Colon (tissue), 2 donors: ENCODE results near the gene AVL9.

Experiments used
- FAIRE-seq: peaks from 2 replicates; lab custom pipeline; 2012; peaks lifted over from hg19 to GRCh38; lab: Jason Lieb, UNC
- donor health status: control.
- donor health status: control.

The AVL9 gene

DNA sequence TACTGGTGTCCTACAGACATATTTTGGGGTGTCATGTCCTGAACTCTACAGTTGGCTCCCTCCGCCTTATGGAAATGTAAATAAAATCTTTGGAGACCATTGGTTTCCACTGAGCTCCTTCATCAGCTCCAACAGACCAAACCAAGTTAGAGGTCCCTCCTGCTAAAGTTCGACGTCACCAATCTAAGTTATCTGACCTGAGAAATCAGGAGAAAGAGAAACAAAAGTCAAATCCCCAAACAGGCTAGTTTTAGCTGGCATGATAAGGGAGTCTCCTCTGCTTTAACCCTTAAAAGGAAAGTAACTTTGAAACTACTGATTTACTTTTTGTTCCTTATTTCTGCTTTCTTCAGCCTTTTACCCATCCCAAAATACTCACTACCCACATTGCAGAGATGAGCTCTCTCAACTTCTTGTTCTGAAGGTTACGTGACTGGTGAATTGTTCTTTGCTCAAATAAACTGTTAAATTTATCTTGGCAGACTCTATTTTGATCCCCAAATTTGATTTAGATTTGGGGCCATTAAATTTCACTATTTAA, 39.9 kb downstream of the AVL9 start:
- no peak for FAIRE-seq

DNA sequence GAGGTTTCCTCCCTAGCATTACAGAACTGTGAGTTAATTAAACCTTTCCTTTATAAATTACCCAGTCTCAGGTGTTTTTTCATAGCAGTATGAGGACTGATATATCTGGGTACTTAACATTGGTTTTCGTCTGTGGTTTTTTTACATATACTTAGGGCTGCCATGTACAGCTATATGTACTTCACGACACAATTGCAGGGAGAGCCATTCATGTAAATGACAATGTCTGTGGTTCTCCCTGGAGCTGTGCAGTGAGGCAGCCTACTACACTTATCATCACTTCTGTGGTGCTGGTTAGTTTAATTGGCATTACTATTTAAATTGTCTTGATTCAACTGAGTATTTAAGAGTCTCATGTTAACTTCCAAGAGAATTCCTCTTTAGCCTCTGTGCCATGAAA, 40.7 kb downstream of the AVL9 start:
- no peak for FAIRE-seq

DNA sequence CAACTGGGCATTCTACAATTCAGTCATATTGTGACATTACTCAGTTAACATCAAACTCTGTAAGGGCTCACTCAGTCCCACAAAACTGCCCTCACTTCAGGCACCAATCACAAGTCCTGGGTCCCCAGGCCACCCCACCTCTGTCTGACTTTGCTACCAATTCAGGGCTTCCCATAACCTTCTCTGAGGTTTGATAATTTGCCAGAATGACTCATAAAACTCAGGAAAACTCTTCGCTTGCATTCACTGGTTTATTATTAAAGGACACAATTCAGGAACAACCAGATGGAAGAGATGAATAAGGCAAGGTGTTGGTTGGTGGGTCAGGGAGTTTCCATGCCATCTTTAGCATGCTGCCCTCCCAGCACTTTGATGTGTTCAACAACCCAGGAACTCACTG, 41.3 kb downstream of the AVL9 start:
- no peak for FAIRE-seq

DNA sequence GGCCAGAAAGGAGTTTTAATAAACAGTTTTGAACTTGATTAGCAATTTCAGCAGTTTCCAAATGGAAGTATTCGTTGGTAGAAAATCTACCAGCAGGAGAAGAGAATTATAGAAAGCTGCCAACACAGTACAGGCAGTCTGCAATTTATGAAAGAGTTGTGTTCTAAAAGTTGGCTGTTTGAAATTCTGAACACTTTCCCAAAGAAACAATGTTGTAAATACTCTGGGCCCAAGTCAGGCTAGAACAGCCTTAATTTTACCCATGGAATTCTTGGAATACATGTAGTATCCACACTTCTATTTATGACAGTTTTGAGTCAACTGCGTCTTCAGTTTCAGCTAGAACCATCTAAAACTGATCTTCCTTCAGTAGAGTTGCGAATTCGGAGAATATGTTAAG, 42.5 kb downstream of the AVL9 start:
- no peak for FAIRE-seq

DNA sequence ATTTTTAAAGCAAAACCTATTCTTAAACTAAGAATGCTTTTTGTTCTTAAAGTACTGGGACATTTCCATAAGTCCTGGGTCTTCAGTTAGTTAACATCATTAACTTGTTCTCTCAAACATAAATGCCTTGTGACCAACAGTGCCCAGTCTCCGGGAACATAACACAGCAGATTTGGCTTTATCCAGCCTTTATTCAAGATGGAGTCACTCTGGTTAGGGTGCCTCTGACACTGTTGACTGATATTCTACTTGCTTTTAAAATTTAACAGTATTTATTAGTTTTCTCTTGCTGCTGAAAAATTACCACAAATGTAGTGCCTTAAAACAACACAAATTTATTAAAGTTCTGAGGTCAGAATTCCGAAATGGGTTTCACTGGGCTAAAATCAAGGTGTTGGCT, 44.1 kb downstream of the AVL9 start:
- no peak for FAIRE-seq

DNA sequence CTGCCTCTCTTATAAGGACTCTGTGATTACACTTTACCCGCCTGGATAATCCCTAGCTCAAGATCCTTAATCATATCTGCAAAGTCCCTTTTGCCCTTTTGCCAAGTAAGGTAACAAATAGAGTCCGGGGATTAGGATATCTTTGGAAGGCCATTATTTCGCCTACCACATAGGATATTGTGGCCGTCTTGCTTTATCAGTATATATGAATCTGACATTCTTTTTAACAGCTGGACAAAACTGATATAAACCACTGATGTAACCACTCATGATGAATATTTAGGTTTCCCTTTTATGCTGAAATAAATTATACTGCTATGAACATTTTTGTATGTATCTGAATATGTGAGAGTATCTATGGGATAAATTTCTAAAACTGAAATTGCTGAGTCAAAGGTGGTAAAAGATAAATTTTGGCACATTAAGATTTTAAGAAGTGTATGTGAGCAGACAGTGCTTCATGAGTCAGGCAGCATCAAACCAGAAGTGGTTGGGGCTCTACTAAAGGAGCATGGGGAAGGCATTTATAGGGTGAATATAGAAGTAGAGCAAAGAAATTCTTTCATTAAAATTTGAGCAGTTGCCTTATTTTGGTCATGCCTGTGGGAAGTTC, 44.7 kb downstream of the AVL9 start:
- FAIRE-seq: no peak

DNA sequence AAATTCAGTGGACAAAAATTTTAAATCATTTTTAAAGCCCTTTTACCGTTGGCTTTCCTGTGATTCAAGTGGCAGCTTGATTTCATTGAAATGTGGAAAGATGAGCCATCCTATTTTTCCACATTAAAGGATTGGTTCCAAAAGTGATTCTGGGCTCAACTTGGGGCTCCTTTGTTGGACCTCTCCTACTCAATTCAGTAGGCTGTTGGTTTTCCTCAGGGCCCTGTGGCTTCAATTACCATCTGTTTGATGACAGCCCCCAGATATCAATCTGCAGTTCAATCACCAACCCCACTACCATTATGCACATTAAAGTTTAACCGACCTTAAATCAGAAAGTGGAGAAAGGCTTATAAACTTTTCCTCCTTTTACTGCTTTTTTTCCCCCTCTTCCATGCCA, 47.3 kb downstream of the AVL9 start:
- no peak for FAIRE-seq

- FAIRE-seq: no peak
Measured at GRCh38 chr7:32559480-32559879, 64.2 kb downstream of the AVL9 start.

- FAIRE-seq: no peak
Measured at GRCh38 chr7:32560075-32560474, 64.8 kb downstream of the AVL9 start.

GRCh38 chr7:32561613-32562012, 66.3 kb downstream of the AVL9 start:
- FAIRE-seq: no peak

GRCh38 chr7:32564542-32564941, 69.3 kb downstream of the AVL9 start:
- no peak for FAIRE-seq

GRCh38 chr7:32569388-32570289, 74.3 kb downstream of the AVL9 start:
- no peak for FAIRE-seq

DNA sequence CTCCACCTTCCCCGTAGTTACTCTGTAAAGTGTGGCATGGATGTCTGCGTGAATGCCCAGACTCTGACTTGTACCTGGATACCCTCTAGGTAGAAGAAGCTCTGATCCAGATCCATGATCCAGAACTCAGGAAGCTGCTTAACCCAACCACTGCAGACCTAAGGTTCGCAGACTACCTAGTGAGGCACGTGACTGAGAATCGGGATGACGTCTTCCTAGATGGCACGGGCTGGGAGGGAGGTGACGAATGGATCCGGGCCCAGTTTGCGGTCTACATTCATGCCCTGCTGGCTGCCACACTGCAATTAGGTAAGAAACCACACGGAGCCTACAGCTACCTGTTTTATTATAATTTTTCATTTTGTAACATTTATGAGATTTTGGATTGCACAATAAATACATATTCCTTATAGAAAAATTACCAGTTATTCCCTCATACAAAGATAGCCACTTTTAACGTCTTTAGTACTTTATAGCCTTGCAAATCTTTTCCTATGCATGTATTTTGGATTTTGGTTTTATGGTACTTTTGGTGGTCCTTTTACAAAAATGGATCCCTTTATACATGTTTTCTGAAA, 77.9 kb downstream of the AVL9 start:
- no peak for FAIRE-seq

DNA sequence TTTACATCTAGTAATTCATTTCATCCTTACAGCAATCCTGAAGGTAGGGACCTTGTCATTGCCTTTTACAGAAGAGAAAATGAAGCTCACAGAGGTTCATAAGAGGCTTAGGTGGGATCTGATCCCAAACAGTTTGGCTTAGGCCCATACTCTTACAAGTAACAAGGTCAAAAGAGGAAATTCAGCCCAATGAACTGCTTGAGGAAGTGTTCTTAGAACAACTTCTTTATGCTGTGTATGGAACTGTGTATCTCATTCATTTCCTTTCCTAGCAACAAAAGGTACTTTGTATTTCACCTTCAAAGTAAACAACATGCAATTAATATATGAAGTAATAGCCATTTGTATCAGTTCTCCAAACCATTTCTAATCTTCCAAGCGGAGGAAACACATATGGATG, 79.3 kb downstream of the AVL9 start:
- FAIRE-seq: no peak

GRCh38 chr7:32577421-32577820, 82.1 kb downstream of the AVL9 start:
- no peak for FAIRE-seq

DNA sequence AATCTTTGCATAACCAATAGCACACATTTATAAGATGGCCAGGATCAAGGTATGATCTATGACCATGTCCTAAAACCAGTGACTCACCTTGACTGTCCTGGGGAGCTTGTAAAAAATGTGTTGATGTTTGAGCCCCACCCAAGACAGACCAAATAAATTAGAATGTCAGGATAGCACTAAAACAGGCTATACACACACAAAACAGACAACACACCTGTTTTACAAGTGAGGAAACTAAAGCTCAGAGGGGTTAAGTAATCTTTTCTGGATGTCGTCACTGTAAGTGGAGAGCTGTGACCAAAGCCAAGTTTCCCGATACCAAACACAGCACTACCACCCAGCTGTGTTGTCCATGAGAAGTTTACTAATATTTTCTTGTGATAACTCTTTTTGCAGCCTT, 84.5 kb downstream of the AVL9 start:
- no peak for FAIRE-seq

DNA sequence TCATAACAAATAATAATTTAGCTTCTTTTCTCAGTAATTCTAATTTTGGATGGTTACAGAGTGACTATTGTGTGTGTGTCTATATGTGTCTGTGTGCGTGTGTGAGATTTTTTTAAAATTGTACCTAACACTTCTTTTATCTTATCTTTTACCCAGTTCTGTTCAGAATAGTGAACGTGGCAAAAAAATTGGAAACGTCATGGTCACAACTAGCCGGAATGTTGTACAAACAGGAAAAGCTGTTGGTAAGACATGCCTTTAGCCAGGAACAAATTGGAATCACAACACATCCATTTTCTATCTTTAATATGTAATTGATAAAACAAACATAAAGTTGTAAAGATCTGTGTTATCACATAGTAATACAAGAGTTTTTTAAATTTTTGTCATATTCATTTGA, 85.4 kb downstream of the AVL9 start:
- FAIRE-seq: no peak

- no peak for FAIRE-seq
Measured at GRCh38 chr7:32582036-32582435, 86.7 kb downstream of the AVL9 start.

DNA sequence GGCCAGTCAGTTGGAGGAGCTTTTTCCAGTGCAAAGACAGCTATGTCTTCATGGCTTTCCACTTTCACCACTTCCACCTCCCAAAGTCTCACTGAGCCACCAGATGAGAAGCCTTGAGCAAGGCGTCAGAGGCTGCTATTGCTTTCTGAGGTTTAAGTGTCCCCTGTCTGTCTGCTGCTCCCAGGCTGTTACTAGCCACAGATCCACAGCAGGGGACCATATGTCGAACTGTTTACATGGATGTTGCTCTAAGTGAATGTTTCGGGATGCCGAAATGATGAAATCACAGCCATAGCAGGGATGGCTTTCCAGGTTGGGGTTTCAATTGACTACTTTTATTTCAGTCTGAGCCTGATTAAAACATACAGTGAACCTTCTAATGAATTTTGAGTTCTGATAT, 88.5 kb downstream of the AVL9 start:
- no peak for FAIRE-seq

GRCh38 chr7:32586291-32587221, 91.3 kb downstream of the AVL9 start:
- no peak for FAIRE-seq

DNA sequence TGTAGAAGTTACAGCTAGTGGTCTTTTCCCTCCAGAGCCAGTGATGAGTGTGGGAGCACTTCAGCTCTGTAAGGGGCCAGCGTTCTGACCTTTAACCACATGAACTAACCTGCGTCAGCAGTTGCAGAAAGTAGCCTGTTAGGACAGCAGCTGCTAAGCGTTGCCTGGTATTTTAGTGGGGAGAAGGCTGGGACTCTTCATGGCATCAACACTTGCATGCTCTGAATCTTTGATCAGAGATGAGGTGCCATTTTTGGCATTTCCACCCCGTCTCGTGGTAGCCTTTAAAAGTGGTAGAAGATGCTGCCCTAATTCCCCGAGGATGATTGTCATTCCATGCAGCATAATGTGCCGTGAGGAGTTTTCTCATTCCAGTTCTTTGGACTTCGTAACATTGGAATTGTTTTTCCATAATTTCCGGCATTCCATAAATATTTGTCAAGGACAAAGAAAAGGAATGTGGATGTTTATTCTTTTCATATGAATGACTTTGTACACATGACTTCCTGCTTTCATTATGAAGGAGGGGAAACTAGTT, 92.2 kb downstream of the AVL9 start:
- FAIRE-seq: no peak

DNA sequence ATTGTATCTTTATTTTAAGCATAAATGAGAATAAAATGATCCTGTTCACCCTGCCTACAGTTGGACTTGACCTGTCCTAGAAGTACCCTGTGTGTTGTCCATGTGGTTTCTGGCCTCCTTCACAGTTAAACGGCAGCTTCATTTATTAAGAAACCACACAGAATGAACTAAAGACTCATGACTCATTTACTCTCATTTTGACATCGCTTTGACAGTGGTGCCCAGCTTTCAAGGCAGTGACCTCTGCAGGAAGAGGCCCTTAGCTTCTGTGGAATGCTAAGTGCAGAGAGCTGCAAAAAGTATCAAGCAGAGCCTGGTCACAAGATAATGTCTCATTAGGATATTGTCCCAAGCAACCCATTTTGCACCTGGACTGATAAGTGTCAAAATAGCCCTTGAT, 93.4 kb downstream of the AVL9 start:
- FAIRE-seq: no peak
